Gastrocnemius medialis (tissue), 4 donors: ENCODE measurements around the gene OSCP1.

Experiments used
- CTCF ChIP-seq, 5 experiments: fragments of 450-650 bp in 3 of 5; fragments of 200-600 bp in 2 of 5; sonication (generic) in 2 of 5; IDR thresholded peaks in 4 of 5; conservative IDR thresholded peaks in 1 of 5; 1 replicate in 4 of 5; 2 replicates in 1 of 5; pipeline ENCODE4 v1.5.1; 2016 to 2019; ENCODE audit warnings: antibody characterized with exemption in 5 of 5, mild to moderate bottlenecking in 3 of 5, moderate library complexity in 3 of 5
- POLR2A ChIP-seq, 2 donors: fragments of 450-650 bp; IDR thresholded peaks; one replicate each; pipeline ENCODE4 v1.6.1; 2017; ENCODE audit warnings: antibody characterized with exemption in 2 of 2, mild to moderate bottlenecking in 2 of 2, moderate library complexity in 2 of 2

GRCh38 chr1:36432616-36433015 is 17.6 kb downstream of the OSCP1 start:
- TF ChIP-seq POLR2A (IDR thresholded peaks at IDR 0.05), result no peak
- TF ChIP-seq CTCF (IDR thresholded peaks at IDR 0.05 in 4 of 5, conservative IDR thresholded peaks at IDR 0.05 in 1 of 5), result no peak
